KOPT-K1 (cell line): ENCODE results near the gene GALNT9.
"Not testable (repeated sequence)": the region's sequence is repeated elsewhere in the genome, so short reads cannot be mapped to it uniquely, and the experiment has no call there.

Experiments used
- H3K27ac ChIP-seq: fragments of 200-600 bp; sonication (generic); 2 replicates; pipeline ENCODE4 v1.5.1; 2016; ENCODE audit warnings: antibody characterized with exemption, mild to moderate bottlenecking, low read depth, low read length; ENCODE audit not compliant: poor library complexity, severe bottlenecking
- H3K36me3 ChIP-seq: fragments of 200-600 bp; sonication (generic); 2 replicates; pipeline ENCODE4 v1.5.1; 2017; ENCODE audit warnings: antibody characterized with exemption, mild to moderate bottlenecking, low read length, moderate library complexity; ENCODE audit not compliant: insufficient read depth
- H3K9me3 ChIP-seq: fragments of 200-600 bp; sonication (generic); 2 replicates; pipeline ENCODE4 v1.5.1; 2017; ENCODE audit warnings: antibody characterized with exemption, low read length, mild to moderate bottlenecking; ENCODE audit not compliant: insufficient read depth, poor library complexity, severe bottlenecking

The GALNT9 gene

DNA sequence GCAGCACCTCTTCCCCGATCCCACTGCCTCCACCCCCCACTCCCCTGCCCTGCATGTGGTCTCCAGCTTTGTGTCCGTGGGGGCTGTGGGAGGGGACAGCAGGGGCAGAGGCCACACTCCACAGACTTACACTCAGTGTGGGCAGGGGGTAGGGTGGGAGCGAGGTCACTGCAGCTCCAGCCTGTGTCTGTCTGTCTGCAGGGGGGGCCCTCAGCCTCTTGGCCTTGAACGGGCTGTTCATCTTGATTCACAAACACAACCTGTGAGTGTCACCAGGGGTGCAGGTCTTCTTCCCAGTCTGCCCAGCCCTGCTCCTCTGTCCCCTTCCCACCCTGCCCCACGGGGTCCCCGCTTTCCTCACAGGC, 178.6 kb downstream of the GALNT9 start:
- H3K36me3 ChIP-seq, result peaks cover 56% of the 10 kb centered on the region
- no peak overlapping the region for H3K27ac ChIP-seq
- peaks cover 2% of the 10 kb centered on the region for H3K9me3 ChIP-seq

DNA sequence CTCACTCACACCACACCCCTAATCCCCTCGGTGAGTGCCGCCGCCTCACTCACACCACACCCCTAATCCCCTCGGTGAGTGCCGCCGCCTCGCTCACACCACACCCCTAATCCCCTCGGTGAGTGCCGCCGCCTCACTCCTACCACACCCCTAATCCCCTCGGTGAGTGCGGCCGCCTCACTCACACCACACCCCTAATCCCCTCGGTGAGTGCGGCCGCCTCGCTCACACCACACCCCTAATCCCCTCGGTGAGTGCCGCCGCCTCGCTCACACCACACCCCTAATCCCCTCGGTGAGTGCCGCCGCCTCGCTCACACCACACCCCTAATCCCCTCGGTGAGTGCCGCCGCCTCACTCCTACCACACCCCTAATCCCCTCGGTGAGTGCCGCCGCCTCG, 179.9 kb downstream of the GALNT9 start:
- not testable (repeated sequence) for H3K9me3 ChIP-seq, H3K27ac ChIP-seq
- peaks cover 55% of the 10 kb centered on the region for H3K36me3 ChIP-seq

DNA sequence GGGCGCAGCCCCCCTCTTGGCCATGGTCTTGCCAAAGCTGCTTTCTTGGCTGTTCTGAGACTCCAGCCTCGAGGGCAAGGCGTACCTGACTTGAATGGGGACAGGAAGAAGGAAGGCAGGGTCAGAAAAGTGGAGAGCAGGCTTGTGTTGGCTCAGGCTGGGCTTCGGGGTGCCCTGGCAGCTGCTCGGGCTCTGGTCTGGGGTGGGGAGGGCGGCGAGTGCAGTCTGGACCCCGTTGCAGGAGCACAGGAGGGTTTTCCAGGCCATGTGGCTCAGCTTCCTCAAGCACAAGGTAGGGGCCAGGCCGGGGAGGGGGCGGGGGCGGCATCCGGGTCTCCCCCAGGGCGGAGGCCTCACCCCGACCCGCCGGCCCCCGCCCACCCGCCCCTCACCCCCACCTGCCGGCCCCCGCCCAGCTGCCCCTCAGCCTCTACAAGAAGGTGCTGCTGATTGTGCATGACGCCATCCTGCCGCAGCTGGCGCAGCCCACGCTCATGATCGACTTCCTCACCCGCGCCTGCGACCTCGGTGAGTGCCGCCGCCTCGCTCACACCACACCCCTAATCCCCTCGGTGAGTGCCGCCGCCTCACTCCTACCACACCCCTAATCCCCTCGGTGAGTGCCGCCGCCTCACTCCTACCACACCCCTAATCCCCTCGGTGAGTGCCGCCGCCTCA, 180.9 kb downstream of the GALNT9 start:
- Histone ChIP-seq H3K36me3 (peaks cover 55% of the 10 kb centered on the region), H3K9me3 (no peaks in the 10 kb centered on the region), H3K27ac (no peak overlapping the region)

- Histone ChIP-seq H3K36me3 (peaks cover 56% of the 10 kb centered on the region), H3K9me3 (no peaks in the 10 kb centered on the region)
Observed at GRCh38 chr12:132147423-132148367, 181.7 kb downstream of the GALNT9 start.

DNA sequence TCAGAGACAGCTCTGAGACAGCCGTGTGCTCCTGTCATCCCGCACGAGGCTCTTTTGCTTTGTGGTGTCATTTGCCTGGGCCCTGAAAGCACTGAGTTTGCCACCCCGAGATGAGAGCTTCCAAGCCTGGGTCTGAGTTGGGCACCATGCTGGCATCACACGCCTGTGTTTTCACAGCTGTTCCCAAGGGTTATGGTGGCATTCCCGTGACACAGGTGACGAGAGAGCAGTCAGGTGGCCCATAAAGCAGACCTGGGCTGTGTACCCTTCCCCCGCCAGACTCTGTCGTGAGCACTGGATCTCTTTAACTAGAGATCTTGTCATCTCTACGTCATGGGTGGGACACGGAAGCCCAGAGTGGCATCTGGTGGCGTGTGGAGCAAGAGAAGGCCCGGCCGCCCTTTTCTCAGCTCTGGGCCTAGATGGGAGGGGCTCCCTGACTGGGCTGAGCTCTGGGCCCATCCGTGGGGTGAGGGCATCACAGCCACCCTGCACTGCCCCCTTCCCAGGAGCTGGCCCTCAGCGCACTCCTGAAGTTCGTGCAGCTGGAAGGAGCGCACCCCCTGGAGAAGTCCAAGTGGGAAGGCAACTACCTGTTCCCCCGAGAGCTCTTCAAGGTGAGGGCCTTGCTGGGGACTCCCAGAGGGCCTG, 182.5 kb downstream of the GALNT9 start:
- Histone ChIP-seq H3K27ac (no peak overlapping the region), H3K36me3 (peaks cover 56% of the 10 kb centered on the region)

More at GRCh38 chr12:132147423-132148367, 181.7 kb downstream of the GALNT9 start:
- no peak overlapping the region for H3K27ac ChIP-seq

More for the DNA sequence above, 182.5 kb downstream of the GALNT9 start:
- no peaks in the 10 kb centered on the region for H3K9me3 ChIP-seq
